ENCODE measurements around the gene C10orf88.

Gene C10orf88

GRCh38 chr10:122957474-122957873, 3.4 kb upstream of the C10orf88 start:
- TF ChIP-seq, protein P1, sequence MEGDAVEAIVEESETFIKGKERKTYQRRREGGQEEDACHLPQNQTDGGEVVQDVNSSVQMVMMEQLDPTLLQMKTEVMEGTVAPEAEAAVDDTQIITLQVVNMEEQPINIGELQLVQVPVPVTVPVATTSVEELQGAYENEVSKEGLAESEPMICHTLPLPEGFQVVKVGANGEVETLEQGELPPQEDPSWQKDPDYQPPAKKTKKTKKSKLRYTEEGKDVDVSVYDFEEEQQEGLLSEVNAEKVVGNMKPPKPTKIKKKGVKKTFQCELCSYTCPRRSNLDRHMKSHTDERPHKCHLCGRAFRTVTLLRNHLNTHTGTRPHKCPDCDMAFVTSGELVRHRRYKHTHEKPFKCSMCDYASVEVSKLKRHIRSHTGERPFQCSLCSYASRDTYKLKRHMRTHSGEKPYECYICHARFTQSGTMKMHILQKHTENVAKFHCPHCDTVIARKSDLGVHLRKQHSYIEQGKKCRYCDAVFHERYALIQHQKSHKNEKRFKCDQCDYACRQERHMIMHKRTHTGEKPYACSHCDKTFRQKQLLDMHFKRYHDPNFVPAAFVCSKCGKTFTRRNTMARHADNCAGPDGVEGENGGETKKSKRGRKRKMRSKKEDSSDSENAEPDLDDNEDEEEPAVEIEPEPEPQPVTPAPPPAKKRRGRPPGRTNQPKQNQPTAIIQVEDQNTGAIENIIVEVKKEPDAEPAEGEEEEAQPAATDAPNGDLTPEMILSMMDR (IDR thresholded peaks at IDR 0.05): no peak

- TF ChIP-seq, protein P1 (IDR thresholded peaks at IDR 0.05): no peak
These were observed 1.9 kb upstream of the C10orf88 start for GRCh38 chr10:122955892-122956291.

GRCh38 chr10:122954731-122955050, 664 bp upstream of the C10orf88 start:
- TF ChIP-seq, protein P1 (IDR thresholded peaks at IDR 0.05): no peak

DNA sequence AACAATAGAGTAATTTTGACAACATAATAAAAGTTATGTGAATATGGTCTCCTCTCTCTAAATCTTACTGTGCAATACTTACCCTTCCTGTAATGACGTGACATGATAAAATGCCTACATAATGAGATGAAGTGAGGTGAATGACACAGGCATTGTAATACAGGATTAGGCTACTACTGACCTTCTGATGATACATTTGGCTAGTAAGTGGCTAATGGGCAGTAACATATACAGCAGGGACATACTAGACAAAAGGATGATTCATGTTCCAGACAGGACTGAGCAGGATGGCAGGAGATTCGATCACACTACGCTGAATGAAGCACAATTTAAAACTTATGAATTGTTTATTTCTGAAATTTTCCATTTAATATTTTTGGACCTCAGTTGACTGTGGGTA, 4.7 kb downstream of the C10orf88 start:
- TF ChIP-seq, protein P1 (IDR thresholded peaks at IDR 0.05): no peak

GRCh38 chr10:122939856-122940543, 14.0 kb downstream of the C10orf88 start:
- TF ChIP-seq, protein P1 (IDR thresholded peaks at IDR 0.05): no peak

DNA sequence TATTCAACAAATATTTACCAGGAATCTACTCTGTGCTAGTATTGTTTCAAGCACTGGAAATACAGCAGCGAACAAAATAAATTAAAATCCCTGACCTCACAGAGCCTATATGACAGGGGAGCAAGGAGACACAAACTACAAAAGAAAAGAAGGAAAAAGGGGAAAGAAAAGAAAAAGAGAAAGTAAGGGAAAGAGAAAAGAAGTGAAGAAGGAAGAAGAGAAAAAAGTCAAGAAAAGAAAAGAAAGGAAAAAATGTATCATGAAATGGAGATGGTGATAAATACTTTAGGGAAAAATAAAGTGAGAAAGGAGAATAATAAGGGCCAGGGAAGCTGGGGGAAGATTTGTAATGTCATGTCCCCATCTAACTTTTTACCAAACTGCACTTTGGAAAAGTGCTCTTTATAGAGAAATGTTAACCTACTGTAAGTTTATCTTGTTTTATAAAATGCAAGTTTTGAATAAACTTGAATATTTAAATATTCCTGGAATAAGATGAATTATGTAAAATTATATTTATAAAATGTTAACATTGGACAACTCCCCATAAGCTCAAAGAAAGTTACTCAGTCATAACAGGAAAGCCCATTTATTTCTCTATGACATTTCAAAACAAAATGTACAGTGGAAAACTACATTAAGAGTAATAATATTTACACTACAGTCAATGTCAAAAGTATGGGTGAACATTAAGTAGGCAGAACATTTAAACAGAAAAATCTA, 14.7 kb downstream of the C10orf88 start:
- TF ChIP-seq, protein P1 (IDR thresholded peaks at IDR 0.05): no peak

GRCh38 chr10:122931088-122931906, 22.7 kb downstream of the C10orf88 start:
- TF ChIP-seq, protein P1 (IDR thresholded peaks at IDR 0.05): no peak
